CD4-positive, alpha-beta T cell treated with Interleukin-10 for 1 hour (primary cell): Measurements from ENCODE around the gene NT5C2.
"Not testable (repeated sequence)": the region's sequence is repeated elsewhere in the genome, so short reads cannot be mapped to it uniquely, and the experiment has no call there.

Experiments used
- DNase-seq: peaks from one replicate; pipeline ENCODE4 v3.0.0-alpha.2; 2020

Gene NT5C2

GRCh38 chr10:103082683-103083082 lies 110.4 kb downstream of the NT5C2 start:
- no peak for DNase-seq

GRCh38 chr10:103080891-103081581 lies 112.0 kb downstream of the NT5C2 start:
- DNase-seq, result no peak

GRCh38 chr10:103079946-103080345 lies 113.1 kb downstream of the NT5C2 start:
- DNase-seq, result no peak

GRCh38 chr10:103079100-103079499 lies 114.0 kb downstream of the NT5C2 start:
- DNase-seq, result no peak

GRCh38 chr10:103078676-103079075 lies 114.4 kb downstream of the NT5C2 start:
- DNase-seq, result no peak

- DNase-seq, result no peak
Measured at GRCh38 chr10:103078309-103078615, 114.8 kb downstream of the NT5C2 start.

GRCh38 chr10:103077491-103078308 lies 115.4 kb downstream of the NT5C2 start:
- no peak for DNase-seq

GRCh38 chr10:103077020-103077419 lies 116.1 kb downstream of the NT5C2 start:
- no peak for DNase-seq

GRCh38 chr10:103072891-103073290 lies 120.2 kb downstream of the NT5C2 start:
- DNase-seq, result no peak

- DNase-seq, result no peak
Measured at GRCh38 chr10:103072276-103072675, 120.8 kb downstream of the NT5C2 start.

- DNase-seq, result peak; percentile 77
Measured at GRCh38 chr10:103069453-103070331, 123.4 kb downstream of the NT5C2 start.

- no peak for DNase-seq
Measured at GRCh38 chr10:103067956-103068355, 125.1 kb downstream of the NT5C2 start.

- no peak for DNase-seq
Measured at GRCh38 chr10:103067484-103067883, 125.6 kb downstream of the NT5C2 start.

GRCh38 chr10:103067099-103067477 lies 126.0 kb downstream of the NT5C2 start:
- not testable (repeated sequence) for DNase-seq

GRCh38 chr10:103066141-103067098 lies 126.7 kb downstream of the NT5C2 start:
- no peak for DNase-seq

GRCh38 chr10:103064956-103065355 lies 128.1 kb downstream of the NT5C2 start:
- DNase-seq, result no peak

- no peak for DNase-seq
Measured at GRCh38 chr10:103062854-103063590, 130.1 kb downstream of the NT5C2 start.

GRCh38 chr10:103060575-103060974 lies 132.5 kb downstream of the NT5C2 start:
- DNase-seq, result no peak

GRCh38 chr10:103058034-103058433 lies 135.0 kb downstream of the NT5C2 start:
- DNase-seq, result no peak

GRCh38 chr10:103055105-103055504 lies 138.0 kb downstream of the NT5C2 start:
- DNase-seq, result no peak

- peak; percentile 1 for DNase-seq
Measured at GRCh38 chr10:103054621-103055020, 138.5 kb downstream of the NT5C2 start.
